Neutrophil (primary cell): ENCODE measurements around the gene TEX47.

Experiments
- H3K27ac ChIP-seq: fragments of 200-600 bp; sonication (generic); 2 replicates; pipeline ENCODE4 v1.5.1; 2016; ENCODE audit warnings: mild to moderate bottlenecking, moderate library complexity
- H3K27me3 ChIP-seq: fragments of 200-600 bp; sonication (generic); 2 replicates; pipeline ENCODE4 v1.6.0; 2016; ENCODE audit warnings: mild to moderate bottlenecking
- H3K36me3 ChIP-seq: fragments of 200-600 bp; sonication (generic); 2 replicates; pipeline ENCODE4 v1.5.1; 2017
- H3K4me1 ChIP-seq, 2 experiments: fragments of 200-600 bp in 1 of 2; sonication (generic) in 1 of 2; 1 replicate in 1 of 2; 2 replicates in 1 of 2; pipeline versions ENCODE4 v1.5.1 to v1.6.1; 2013 to 2016; ENCODE audit warnings: low read depth in 1 of 2, low read length in 1 of 2, mild to moderate bottlenecking in 1 of 2, moderate library complexity in 1 of 2; ENCODE audit not compliant: control insufficient read depth in 1 of 2, insufficient read depth in 1 of 2
- H3K4me3 ChIP-seq, 2 experiments: fragments of 200-600 bp in 1 of 2; sonication (generic) in 1 of 2; 1 replicate in 1 of 2; 2 replicates in 1 of 2; pipeline ENCODE4 v1.5.1; 2013 to 2016; ENCODE audit warnings: low read depth in 1 of 2, low read length in 1 of 2, mild to moderate bottlenecking in 1 of 2, moderate library complexity in 1 of 2
- H3K9me3 ChIP-seq: fragments of 200-600 bp; sonication (generic); 2 replicates; pipeline ENCODE4 v1.5.1; 2016
- CTCF ChIP-seq: fragments of 200-600 bp; sonication (generic); IDR thresholded peaks from 2 replicates; pipeline ENCODE4 v1.5.1; 2016; ENCODE audit warnings: antibody characterized with exemption

Gene TEX47

GRCh38 chr7:88759230-88760135, 36.1 kb downstream of the TEX47 start, which contains the start of gene ZNF804B:
Gene ZNF804B, plus strand, starts transcription at chr7:88759700. Its CDS starts 277 bp downstream, at chr7:88759977.
- Histone ChIP-seq H3K4me1 (no peaks in the 10 kb centered on the region), H3K9me3 (no peaks in the 10 kb centered on the region)
- TF ChIP-seq CTCF = no peak

GRCh38 chr7:88758381-88759229, 36.9 kb downstream of the TEX47 start:
- no peaks in the 10 kb centered on the region for H3K4me1 ChIP-seq
- no peak for TF ChIP-seq CTCF
- H3K27me3 ChIP-seq = peaks cover 76% of the 10 kb centered on the region
- H3K4me3 ChIP-seq = no peak overlapping the region
- H3K36me3 ChIP-seq = no peaks in the 10 kb centered on the region
- H3K9me3 ChIP-seq = no peaks in the 10 kb centered on the region
- no peak overlapping the region for H3K27ac ChIP-seq

More at GRCh38 chr7:88759230-88760135, 36.1 kb downstream of the TEX47 start, which contains the start of gene ZNF804B:
- Histone ChIP-seq H3K27me3 (peaks cover 76% of the 10 kb centered on the region), H3K36me3 (no peaks in the 10 kb centered on the region), H3K4me3 (no peak within 1 kb of the TSS), H3K27ac (no peak within 1 kb of the TSS)

- TF ChIP-seq CTCF = no peak
- Histone ChIP-seq H3K27me3 (peaks cover 69% of the 10 kb centered on the region), H3K4me1 (no peaks in the 10 kb centered on the region), H3K36me3 (no peaks in the 10 kb centered on the region), H3K9me3 (no peaks in the 10 kb centered on the region), H3K27ac (no peak overlapping the region), H3K4me3 (no peak overlapping the region)
Measured at GRCh38 chr7:88757371-88757770, 38.2 kb downstream of the TEX47 start.

- Histone ChIP-seq H3K4me1 (no peaks in the 10 kb centered on the region), H3K27ac (no peak overlapping the region), H3K9me3 (no peaks in the 10 kb centered on the region), H3K4me3 (no peak overlapping the region), H3K27me3 (peaks cover 63% of the 10 kb centered on the region), H3K36me3 (no peaks in the 10 kb centered on the region)
- no peak for TF ChIP-seq CTCF
Measured at GRCh38 chr7:88756802-88757201, 38.7 kb downstream of the TEX47 start.

GRCh38 chr7:88746126-88746525, 49.4 kb downstream of the TEX47 start:
- H3K27ac ChIP-seq = no peak overlapping the region
- no peaks in the 10 kb centered on the region for H3K9me3 ChIP-seq
- H3K36me3 ChIP-seq = no peaks in the 10 kb centered on the region
- no peak for TF ChIP-seq CTCF
- no peaks in the 10 kb centered on the region for H3K4me1 ChIP-seq
- H3K4me3 ChIP-seq = no peak overlapping the region
- no peaks in the 10 kb centered on the region for H3K27me3 ChIP-seq
